HG02623 (cell line): ENCODE measurements around the gene YBX1.
"Not testable (repeated sequence)": the region's sequence is repeated elsewhere in the genome, so short reads cannot be mapped to it uniquely, and the experiment has no call there.

Experiments used
- ATAC-seq: cut with Tn5 transposase; IDR thresholded peaks from one replicate; pipeline ENCODE4 v1.9.1; 2021; ENCODE audit warnings: moderate library complexity; ENCODE audit not compliant: unreplicated experiment

The YBX1 gene

DNA sequence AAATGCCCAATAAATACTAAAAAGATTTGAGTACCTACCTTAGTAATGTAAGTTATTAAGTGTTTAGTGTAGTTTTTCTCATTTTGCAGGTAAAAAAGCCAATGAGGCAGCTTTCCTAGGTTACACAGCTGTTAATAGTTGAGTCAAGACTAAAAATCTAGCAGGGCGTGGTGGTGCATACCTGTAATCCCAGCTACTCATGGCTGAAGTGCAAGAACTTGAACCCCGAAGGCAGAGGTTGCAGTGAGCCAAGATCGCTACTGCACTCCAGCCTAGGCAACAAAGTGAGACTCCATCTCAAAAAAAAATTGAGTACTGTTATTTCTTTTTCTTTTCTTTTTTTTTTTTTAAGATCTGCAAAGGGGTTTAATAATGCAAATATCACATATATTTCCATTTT is 7.7 kb downstream of the YBX1 start:
- ATAC-seq: no peak

DNA sequence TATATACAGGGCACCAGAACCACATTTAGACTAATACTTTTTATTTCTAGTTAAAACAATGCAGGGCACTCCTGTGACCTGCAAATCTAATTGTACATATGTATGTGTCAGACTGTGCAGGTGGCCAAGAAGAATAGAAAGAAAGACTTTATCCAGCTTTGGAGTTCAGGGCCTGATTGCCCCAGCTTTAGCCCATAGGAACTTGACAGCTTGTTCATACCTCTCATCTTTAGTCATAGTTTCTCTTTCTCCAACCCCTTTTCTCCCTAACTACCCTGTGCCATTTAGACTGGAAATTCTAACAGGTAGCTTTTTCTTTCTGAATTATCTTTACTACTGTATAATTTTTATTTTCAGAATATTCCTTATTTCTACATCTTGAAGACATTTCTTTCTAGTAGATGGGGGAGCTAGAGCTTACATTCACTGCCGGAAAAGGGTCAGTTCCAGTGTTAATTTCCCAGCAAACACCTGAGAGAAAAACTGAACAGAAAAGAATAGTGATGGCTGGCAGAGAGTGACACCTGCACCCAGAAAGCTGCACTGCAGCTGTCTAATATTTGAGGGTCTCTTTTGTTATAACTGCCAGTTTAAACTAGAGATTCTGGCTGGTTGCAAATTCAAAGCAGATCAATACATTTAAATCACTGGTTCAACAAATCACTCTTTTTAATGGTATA is 8.4 kb downstream of the YBX1 start:
- ATAC-seq: no peak

DNA sequence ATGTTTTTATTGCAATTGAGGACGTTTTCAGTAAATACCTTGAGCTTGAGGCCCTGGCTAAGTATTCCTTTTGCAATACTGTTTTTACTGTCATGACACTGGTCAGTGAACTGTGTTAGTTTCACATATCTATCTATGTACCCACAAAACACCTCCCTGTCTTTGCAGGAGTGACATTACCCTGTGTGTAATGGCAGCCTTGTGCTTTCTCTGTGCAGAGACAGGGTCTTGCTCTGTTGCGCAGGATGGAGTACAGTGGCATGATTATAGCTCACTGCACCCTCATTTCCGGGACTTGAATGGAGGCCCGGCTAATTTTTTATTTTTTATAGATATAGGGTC is 8.9 kb downstream of the YBX1 start:
- ATAC-seq: no peak

DNA sequence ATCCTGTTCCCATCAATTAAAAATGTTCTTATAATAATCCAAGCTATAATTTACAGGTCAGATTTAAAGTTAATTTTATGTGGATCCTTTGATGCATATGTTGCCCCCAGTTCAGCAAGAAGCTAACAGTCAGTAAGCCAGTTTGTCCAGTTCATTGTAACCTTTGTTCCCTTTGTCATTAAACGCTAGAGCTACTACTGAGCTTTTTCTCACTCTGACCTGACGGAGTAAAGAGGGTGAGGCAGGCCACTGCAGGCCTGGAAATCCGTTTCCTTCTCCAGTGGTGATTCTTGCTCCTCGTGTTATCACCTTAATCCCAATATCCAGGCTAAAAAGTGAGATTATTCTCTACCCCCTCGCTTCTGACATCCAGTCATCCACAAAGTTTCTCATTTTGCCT is 10.2 kb downstream of the YBX1 start:
- ATAC-seq: no peak

DNA sequence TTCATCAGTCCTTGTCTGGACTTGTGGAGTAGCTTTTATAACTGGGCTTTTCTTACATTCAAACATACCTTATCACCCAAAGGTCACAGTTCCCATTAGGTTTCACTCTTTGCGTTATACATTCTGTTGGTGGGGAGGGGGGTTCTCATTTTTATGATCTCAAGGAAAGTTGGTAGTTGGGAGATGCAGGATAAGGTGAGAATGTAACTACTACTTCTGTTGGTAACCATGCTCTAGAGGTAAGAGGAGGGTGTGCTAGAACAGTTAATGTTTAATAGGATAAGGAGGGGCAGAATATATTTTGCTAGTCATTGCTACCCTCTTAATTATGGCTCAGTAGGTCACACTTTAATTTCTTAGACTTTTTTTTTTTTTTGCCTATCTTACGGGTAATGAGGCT is 10.7 kb downstream of the YBX1 start:
- ATAC-seq: no peak

DNA sequence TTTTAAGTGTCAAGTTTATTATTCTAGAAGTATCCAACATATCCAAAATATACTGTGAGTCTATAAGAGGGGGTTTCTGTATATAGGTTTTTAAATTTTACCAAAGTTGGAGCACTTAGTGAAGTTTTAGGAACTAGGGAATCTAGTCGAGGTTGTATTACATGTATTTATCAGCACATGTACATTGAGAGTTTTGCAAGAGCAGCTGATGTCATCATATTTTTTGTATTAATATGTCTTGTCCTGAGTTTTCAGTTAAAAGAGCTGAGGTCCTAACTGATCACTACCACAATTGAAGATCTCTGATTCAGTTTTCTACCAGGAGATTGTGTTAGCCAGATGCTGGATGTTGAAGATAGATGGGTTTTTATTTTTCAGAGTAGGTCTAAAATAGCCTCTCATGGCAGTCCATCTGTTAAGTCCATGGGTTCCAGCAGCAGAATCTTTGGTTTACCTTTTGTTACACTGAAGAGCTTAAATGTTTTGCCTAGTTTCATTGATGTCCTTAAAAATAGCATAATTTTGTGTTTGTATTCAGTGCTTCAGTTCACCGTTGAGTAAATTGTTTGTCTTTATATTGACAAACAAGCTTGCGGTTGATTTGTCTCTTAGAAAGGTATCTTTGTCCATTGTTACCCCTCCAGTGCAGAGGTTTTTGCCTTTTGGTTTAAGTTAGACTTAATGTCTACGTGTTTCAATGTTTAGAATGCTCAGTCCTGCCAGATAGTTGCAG is 16.0 kb downstream of the YBX1 start:
- no peak for ATAC-seq

DNA sequence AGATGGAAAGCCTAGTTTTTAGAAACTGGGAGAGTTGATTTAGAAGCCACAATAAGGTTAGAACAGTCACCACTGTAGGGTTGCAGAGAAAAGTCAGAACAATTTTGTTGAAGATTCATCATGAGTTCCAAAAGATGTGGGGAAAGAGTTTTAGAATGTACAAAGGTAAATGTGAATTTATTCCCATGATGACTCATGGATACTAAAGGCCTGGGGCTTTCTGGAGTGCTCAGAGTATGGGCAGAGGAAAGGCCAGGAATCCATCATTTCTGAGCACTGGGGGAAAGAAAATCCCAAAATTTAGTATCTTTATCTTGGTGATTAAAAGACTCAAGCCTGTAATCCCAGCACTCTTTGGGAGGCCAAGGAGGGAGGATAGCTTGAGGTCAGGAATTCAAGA is 17.8 kb downstream of the YBX1 start:
- no peak for ATAC-seq

DNA sequence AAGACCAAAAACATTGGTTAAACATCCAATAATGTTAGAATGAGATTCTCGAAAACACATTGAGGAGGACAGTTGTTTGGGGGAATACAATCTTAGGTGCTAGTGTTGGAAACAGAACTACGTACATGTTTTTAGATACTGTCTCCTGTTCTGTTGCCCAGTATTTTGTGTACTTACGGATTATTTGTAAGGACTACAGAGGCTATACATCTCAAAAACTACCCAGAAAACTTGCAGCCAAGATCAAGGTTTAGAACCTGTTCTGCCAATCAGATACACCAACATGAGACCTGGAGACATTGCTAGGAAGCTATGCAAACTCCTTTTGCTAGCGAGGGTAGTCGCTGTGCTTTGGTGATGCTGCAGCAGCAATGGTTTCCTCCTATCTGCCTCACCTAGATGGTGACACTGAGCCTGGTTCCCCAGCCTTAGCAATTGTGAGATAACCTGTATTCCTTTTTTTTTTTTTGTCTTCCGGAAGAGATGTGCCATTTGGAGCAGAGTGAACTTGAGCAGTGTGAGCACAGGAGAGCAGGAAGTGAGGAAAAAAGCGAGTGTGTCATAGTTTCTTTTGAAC is 21.8 kb downstream of the YBX1 start:
- no peak for ATAC-seq

DNA sequence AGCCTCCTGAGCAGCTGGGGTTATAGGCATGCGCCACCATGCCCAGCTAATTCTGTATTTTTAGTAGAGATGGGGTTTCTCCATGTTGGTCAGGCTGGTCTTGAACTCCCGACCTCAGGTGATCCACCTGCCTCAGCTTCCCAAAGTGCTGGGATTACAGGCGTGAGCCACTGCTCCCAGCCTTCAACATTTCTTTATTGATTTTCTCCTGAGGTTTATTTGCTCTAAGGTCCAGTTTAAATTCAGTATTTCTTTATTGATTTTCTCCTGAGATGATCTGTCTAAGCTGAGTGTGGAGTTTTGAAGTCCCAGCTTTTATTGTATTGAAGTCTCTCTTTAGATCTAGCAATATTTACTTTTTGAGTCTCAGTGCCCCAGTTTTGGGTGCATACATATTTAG is 30.6 kb downstream of the YBX1 start:
- ATAC-seq: not testable (repeated sequence)

DNA sequence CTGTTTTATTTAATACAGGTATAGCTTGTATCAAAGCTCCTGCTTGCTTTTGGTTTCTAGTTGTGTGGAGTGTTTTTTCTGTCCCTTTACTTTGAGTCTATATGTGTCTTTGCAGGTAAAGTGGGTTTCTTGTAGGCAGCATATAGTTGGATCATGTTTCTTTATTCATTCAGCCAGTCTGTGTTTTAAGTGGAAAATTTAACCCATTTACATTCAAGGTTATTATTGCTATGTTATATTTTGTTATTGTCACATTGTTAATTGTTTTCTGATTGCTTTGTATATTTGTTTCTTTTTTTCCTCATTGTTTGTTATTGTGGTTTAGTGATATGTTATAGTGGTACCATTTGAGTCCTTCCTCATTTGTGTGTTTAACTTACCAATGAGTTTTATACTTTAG is 31.1 kb downstream of the YBX1 start:
- ATAC-seq: no peak

DNA sequence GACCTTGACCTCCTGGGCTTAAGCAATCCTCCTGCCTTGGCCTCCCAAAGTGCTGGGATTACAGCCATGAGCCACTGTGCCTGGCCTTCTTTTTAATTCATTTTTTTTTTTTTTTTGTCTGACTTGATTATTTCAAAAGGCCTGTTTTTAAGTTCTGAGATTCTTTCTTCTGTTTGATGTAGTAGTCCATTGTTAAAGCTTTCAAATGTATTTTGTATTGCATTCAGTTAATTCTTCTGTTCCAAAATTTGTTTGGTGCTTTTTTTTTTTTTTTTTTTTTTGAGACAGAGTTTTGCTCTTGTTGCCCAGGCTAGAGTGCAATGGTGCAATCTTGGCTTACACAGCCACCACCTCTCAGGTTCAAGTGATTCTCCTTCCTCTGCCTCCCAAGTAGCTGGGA is 32.2 kb downstream of the YBX1 start:
- ATAC-seq: not testable (repeated sequence)

DNA sequence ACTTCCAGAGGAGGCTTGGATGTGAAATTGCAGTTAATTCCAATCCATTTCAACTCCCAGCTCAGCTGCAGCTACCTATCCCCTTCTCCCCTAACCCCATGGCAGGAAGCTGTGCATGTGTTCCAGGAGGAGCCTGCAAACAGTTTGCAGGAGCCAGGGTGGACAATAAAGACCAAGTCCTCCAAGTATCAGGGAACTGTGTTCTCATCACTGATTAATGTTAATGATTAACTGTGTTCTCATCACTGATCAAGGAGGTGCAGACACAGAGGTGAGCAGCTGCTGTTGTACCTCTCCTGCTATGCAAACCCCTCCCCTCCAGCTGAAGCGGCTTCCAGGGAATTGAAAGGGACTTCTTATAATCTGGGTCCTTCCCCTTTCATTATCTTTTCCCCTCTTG is 38.6 kb downstream of the YBX1 start:
- no peak for ATAC-seq

DNA sequence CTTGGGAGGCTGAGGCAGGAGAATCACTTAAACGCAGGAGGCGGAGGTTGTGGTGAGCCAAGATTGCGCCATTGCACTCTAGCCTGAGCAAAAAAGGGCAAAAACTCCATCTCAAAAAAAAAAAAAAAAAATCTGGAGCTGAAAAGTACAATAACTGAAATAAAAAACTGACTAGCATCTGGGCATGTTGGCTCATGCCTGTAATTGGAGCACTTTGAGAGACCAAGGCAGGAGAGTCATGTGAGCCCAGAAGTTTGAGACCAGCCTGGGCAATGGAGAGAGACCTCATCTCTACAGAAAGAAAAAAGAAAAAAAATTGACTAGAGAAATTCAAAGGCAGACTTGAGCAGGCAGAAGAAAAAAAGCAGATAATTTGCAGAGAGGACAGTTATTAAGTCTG is 39.7 kb downstream of the YBX1 start:
- no peak for ATAC-seq

DNA sequence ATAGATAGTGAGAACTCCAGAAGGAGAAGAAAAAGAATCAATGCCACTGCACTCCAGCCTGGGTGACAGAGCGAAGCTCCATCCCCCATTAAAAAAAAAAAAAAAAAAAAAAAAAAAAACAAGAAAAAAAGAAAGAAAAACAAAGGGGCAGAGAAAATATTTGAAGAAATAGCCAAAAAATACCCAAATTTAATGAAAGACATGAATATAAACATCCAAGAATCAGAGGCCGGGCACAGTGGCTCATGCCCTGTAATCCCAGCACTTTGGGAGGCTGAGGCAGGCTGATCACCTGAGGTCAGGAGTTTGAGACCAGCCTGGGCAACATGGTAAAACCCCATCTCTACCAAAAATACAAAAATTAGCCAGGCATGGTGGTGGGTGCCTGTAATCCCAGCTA is 40.2 kb downstream of the YBX1 start:
- ATAC-seq: not testable (repeated sequence)

DNA sequence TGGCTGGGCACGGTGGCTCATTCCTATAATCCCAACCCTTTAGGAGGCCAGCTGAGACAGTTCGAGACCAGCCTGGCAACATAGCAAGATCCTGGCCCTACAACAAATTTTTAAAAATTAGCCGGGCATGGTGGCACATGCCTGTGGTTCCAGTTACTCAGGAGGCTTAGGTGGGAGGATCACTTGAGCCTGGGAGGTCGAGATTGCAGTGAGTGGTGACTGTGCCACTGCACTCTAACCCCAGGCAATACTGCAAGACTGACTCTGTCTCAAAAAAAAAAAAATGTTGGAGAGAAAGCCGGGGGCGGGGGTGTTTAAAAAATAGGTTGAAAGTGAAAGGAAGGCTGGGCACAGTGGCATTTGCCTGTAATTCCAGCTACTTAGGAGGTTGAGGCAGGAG is 41.3 kb downstream of the YBX1 start:
- no peak for ATAC-seq

DNA sequence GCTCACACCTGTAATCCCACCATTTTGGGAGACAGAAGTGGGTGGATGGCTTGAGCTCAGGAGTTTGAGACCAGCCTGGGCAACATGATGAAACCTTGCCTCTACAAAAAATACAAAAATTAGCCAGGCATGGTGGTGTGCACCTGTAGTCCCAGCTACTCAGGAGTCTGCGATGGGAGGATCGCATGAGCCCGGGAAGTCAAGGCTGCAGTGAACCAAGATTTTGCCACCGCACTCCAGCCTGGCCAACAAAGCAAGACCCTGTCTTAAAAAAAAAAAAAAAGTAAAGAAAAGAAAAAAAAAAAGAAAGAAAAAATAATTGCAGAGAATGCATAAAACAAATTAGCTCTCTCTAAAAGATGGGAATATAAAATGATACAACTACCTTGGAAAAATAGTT is 43.6 kb downstream of the YBX1 start:
- not testable (repeated sequence) for ATAC-seq

DNA sequence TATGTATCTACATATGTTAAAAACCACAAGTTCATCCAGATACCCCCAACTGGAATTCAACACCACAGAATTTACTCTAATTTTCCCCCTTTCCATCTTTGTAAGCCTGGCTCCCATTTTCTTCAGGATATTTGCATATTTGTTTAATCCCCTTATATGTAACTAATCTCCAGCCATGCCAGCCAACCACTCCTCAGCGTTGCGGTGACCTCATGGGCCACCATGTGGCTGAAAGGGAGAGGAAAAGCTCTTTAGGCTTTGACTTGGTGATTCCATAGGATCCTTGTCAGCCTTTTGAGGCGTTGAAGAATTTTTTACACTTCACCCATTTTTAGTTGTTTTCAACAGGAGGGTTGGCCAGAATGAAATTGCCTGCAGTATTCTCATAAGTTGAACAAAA is 47.8 kb downstream of the YBX1 start:
- ATAC-seq: no peak

DNA sequence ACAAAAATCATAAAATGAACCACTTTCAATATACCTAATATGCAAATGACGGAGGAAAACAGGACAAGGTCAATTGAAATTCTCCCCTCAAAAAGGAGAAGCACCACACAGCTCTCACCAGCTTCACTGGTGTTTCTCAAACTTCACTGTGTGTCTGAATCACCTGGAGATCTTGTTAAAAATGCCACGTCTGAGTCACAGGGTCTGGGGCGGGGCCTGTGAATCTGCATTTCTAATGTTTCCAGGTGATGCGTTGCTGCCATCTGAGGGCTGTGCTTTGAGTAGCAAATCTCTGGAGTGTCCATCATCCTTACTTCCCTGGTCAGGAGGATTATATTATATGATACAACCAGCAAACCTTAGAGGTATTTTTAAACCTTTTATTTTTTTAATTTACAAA is 48.8 kb downstream of the YBX1 start:
- ATAC-seq: no peak

DNA sequence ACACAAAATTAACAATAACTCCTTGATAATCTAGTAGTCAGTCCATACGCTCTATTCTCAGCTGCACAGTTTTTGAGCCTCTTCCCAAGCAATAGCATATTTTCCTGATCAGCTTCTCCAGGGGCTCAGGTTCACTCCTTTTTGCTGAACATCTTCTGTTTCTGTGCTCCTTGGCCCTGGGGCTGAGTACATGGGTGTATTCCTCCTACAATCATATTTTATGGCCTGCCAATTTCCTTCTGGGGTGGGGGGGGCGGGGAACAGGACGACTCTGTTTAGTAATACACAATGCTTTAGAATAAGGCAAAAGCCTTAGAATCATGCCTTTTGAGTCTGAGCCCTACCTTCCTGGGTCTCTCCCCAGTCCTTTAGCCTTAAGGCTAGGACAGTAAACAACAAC is 49.4 kb downstream of the YBX1 start:
- ATAC-seq: no peak

DNA sequence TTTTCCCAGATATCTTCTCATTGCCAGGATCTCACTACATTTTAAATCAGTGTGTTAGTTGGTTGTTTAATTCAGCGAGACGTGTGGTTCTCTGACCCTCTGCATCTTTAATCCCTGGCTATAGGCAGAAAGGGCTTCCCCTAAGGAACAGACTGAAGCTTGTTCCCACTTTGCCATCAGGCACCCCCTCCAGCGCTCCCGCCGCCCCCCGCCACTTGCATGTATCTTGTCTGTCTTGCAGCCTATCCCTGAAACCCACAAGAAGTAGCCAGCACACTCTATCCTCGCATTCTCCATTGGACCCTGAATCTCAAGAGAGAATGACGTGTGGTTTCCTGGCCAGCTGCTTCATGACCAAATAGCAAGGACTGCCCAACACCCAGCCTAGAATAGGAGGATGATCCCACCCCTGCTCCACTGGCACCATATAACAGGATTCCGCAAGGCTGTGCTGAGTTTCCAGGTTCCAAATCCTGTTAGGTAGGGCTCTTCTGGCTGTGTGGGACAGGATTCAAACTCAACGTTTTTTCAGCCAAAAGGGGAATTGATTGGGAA is 50.0 kb downstream of the YBX1 start:
- ATAC-seq: no peak

DNA sequence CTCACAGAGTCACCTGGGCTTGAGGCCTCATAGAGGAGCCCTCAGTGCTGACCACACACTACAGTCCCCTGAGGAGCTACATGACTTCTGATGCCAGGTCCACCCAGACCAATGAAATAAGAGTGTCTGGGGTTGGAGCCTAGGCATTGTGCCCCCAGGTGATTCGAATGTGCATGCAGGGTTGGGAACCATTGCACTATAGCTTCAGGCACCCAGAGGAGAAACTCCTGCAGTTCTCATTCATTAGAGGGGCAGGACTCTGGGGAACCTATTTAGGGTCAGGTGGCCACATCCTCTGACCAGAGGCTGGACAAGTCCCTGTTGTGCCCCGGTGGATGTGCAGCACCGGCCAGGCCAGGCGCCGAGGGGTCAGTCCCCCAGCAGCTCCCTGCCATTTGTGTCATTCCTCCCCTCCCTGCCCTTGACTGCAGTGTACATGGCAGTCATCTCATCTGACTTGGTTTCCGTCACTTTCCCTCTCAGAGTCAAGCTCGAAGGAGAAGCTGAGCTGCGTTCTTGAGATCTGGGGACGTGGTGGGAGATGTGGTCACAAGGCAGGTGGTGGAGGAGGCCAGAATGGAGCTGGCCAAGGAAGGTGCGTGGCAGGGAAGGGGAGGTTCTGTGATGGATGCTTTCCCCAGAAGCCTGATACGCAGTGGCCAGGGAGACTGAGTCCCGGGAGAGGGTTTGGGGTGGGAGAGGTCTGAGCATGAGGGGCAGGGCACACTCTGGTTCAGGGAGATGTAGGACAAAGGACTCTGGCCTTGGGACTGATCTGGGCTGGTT is 51.4 kb downstream of the YBX1 start:
- no peak for ATAC-seq
